ENCODE measurements around the gene FSTL3. TPM values are rescaled to one million over a fixed set of nuclear protein-coding genes. Genes with fewer than 3 reads are reported as not detected.

FSTL3 gene
- total and polyA plus RNA-seq, 2 of the 13 experiments (the other 11 are each of a cell fraction or from before 2014, with no cell fraction given), result 13.5 to 15.6 TPM

- TF ChIP-seq KDM2A (CRISPR knock-in tag; IDR thresholded peaks at IDR 0.05; ENCODE audit: borderline replicate concordance, low read depth), result peak; percentile 85
- TF ChIP-seq, protein P1, sequence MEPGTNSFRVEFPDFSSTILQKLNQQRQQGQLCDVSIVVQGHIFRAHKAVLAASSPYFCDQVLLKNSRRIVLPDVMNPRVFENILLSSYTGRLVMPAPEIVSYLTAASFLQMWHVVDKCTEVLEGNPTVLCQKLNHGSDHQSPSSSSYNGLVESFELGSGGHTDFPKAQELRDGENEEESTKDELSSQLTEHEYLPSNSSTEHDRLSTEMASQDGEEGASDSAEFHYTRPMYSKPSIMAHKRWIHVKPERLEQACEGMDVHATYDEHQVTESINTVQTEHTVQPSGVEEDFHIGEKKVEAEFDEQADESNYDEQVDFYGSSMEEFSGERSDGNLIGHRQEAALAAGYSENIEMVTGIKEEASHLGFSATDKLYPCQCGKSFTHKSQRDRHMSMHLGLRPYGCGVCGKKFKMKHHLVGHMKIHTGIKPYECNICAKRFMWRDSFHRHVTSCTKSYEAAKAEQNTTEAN (CRISPR knock-in tag; conservative IDR thresholded peaks at IDR 0.05), result no peak
- no peak for TF ChIP-seq USF2 (IDR thresholded peaks at IDR 0.05; ENCODE audit: low read depth, low read length)
- no peak; the same call in 1 of the 2 replicates for TF ChIP-seq USF2 (CRISPR knock-in tag; IDR thresholded peaks at IDR 0.05; ENCODE audit: borderline replicate concordance)
- TF ChIP-seq, protein P2, sequence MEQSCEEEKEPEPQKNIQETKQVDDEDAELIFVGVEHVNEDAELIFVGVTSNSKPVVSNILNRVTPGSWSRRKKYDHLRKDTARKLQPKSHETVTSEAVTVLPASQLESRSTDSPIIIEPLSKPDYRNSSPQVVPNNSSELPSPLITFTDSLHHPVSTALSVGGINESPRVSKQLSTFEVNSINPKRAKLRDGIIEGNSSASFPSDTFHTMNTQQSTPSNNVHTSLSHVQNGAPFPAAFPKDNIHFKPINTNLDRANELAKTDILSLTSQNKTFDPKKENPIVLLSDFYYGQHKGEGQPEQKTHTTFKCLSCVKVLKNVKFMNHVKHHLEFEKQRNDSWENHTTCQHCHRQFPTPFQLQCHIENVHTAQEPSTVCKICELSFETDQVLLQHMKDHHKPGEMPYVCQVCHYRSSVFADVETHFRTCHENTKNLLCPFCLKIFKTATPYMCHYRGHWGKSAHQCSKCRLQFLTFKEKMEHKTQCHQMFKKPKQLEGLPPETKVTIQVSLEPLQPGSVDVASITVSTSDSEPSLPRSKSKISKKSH (CRISPR knock-in tag; IDR thresholded peaks at IDR 0.05; ENCODE audit: borderline replicate concordance), result peak; percentile 82; the same call in 1 of the 2 replicates
- no peak for TF ChIP-seq ISX (CRISPR knock-in tag; conservative IDR thresholded peaks at IDR 0.05)
- TF ChIP-seq ZNF12 (CRISPR knock-in tag; IDR thresholded peaks at IDR 0.05), result no peak
- TF ChIP-seq ZNF138 (CRISPR knock-in tag; IDR thresholded peaks at IDR 0.05; ENCODE audit: low read depth), result peak; percentile 48; the same call in 1 of the 2 replicates
- TF ChIP-seq ZBTB44 (CRISPR knock-in tag; IDR thresholded peaks at IDR 0.05), result 0 out of 2 replicates have a peak, but pooled peaks have one; percentile 36
- TF ChIP-seq, protein P3, sequence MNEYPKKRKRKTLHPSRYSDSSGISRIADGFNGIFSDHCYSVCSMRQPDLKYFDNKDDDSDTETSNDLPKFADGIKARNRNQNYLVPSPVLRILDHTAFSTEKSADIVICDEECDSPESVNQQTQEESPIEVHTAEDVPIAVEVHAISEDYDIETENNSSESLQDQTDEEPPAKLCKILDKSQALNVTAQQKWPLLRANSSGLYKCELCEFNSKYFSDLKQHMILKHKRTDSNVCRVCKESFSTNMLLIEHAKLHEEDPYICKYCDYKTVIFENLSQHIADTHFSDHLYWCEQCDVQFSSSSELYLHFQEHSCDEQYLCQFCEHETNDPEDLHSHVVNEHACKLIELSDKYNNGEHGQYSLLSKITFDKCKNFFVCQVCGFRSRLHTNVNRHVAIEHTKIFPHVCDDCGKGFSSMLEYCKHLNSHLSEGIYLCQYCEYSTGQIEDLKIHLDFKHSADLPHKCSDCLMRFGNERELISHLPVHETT (CRISPR knock-in tag; conservative IDR thresholded peaks at IDR 0.05), result peak; percentile 74; the same call in 1 of the 2 replicates
- TF ChIP-seq CEBPG (CRISPR knock-in tag; IDR thresholded peaks at IDR 0.05), result no peak
- no peak; the same call in 1 of the 2 replicates for TF ChIP-seq EEA1 (CRISPR knock-in tag; IDR thresholded peaks at IDR 0.05; ENCODE audit: borderline replicate concordance)
- TF ChIP-seq ZNF552 (CRISPR knock-in tag; IDR thresholded peaks at IDR 0.05; ENCODE audit: borderline replicate concordance), result 0 out of 2 replicates have a peak, but pooled peaks have one; percentile 38
- TF ChIP-seq, protein P4, sequence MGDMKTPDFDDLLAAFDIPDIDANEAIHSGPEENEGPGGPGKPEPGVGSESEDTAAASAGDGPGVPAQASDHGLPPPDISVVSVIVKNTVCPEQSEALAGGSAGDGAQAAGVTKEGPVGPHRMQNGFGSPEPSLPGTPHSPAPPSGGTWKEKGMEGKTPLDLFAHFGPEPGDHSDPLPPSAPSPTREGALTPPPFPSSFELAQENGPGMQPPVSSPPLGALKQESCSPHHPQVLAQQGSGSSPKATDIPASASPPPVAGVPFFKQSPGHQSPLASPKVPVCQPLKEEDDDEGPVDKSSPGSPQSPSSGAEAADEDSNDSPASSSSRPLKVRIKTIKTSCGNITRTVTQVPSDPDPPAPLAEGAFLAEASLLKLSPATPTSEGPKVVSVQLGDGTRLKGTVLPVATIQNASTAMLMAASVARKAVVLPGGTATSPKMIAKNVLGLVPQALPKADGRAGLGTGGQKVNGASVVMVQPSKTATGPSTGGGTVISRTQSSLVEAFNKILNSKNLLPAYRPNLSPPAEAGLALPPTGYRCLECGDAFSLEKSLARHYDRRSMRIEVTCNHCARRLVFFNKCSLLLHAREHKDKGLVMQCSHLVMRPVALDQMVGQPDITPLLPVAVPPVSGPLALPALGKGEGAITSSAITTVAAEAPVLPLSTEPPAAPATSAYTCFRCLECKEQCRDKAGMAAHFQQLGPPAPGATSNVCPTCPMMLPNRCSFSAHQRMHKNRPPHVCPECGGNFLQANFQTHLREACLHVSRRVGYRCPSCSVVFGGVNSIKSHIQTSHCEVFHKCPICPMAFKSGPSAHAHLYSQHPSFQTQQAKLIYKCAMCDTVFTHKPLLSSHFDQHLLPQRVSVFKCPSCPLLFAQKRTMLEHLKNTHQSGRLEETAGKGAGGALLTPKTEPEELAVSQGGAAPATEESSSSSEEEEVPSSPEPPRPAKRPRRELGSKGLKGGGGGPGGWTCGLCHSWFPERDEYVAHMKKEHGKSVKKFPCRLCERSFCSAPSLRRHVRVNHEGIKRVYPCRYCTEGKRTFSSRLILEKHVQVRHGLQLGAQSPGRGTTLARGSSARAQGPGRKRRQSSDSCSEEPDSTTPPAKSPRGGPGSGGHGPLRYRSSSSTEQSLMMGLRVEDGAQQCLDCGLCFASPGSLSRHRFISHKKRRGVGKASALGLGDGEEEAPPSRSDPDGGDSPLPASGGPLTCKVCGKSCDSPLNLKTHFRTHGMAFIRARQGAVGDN (CRISPR knock-in tag; IDR thresholded peaks at IDR 0.05), result peak; percentile 98
- 0 out of 2 replicates have a peak, but pooled peaks have one; percentile 62 for TF ChIP-seq BRCA1 (CRISPR knock-in tag; IDR thresholded peaks at IDR 0.05)
- TF ChIP-seq RARG (CRISPR knock-in tag; IDR thresholded peaks at IDR 0.05; ENCODE audit: low read depth), result no peak
- TF ChIP-seq ZNF460 (CRISPR knock-in tag; IDR thresholded peaks at IDR 0.05; ENCODE audit: borderline replicate concordance), result peak; percentile 29; the same call in 1 of the 2 replicates
Measured at GRCh38 chr19:664913-665443, 11.2 kb upstream of the FSTL3 start (continued).

All from HepG2 (cell line).